ENCODE results near the gene INTS1.

The INTS1 gene

GRCh38 chr7:1485156-1485555, 19.0 kb downstream of the INTS1 start:
- no peak for TF ChIP-seq GATA2 (IDR thresholded peaks at IDR 0.05; ENCODE audit: low read depth, low read length)
- no peak for TF ChIP-seq GATA3 (IDR thresholded peaks at IDR 0.05; ENCODE audit: low read depth, low read length)

- TF ChIP-seq GATA3 (IDR thresholded peaks at IDR 0.05; ENCODE audit: low read depth, low read length) = no peak
- no peak for TF ChIP-seq GATA2 (IDR thresholded peaks at IDR 0.05; ENCODE audit: low read depth, low read length)
Measured at GRCh38 chr7:1484569-1484968, 19.6 kb downstream of the INTS1 start.

GRCh38 chr7:1483536-1484505, 20.4 kb downstream of the INTS1 start:
- TF ChIP-seq GATA3 (IDR thresholded peaks at IDR 0.05; ENCODE audit: low read depth, low read length) = no peak
- TF ChIP-seq GATA2 (IDR thresholded peaks at IDR 0.05; ENCODE audit: low read depth, low read length) = no peak

- TF ChIP-seq GATA3 (IDR thresholded peaks at IDR 0.05; ENCODE audit: low read depth, low read length) = no peak
- no peak for TF ChIP-seq GATA2 (IDR thresholded peaks at IDR 0.05; ENCODE audit: low read depth, low read length)
Measured at GRCh38 chr7:1483079-1483478, 21.1 kb downstream of the INTS1 start.

- TF ChIP-seq GATA2 (IDR thresholded peaks at IDR 0.05; ENCODE audit: low read depth, low read length) = no peak
- TF ChIP-seq GATA3 (IDR thresholded peaks at IDR 0.05; ENCODE audit: low read depth, low read length) = no peak
Measured at GRCh38 chr7:1481300-1481699, 22.9 kb downstream of the INTS1 start.

GRCh38 chr7:1480670-1481069, 23.5 kb downstream of the INTS1 start:
- TF ChIP-seq GATA2 (IDR thresholded peaks at IDR 0.05; ENCODE audit: low read depth, low read length) (no peak), GATA3 (IDR thresholded peaks at IDR 0.05; ENCODE audit: low read depth, low read length) (no peak)

- TF ChIP-seq GATA3 (IDR thresholded peaks at IDR 0.05; ENCODE audit: low read depth, low read length) (no peak), GATA2 (IDR thresholded peaks at IDR 0.05; ENCODE audit: low read depth, low read length) (no peak)
Measured at GRCh38 chr7:1479287-1479686, 24.9 kb downstream of the INTS1 start.

- no peak for TF ChIP-seq GATA2 (IDR thresholded peaks at IDR 0.05; ENCODE audit: low read depth, low read length)
- TF ChIP-seq GATA3 (IDR thresholded peaks at IDR 0.05; ENCODE audit: low read depth, low read length) = no peak
Measured at GRCh38 chr7:1478480-1478879, 25.7 kb downstream of the INTS1 start.

GRCh38 chr7:1476859-1477258, 27.3 kb downstream of the INTS1 start:
- TF ChIP-seq GATA3 (IDR thresholded peaks at IDR 0.05; ENCODE audit: low read depth, low read length) = no peak
- TF ChIP-seq GATA2 (IDR thresholded peaks at IDR 0.05; ENCODE audit: low read depth, low read length) = no peak

GRCh38 chr7:1475991-1476390, 28.2 kb downstream of the INTS1 start:
- TF ChIP-seq GATA3 (IDR thresholded peaks at IDR 0.05; ENCODE audit: low read depth, low read length) (no peak), GATA2 (IDR thresholded peaks at IDR 0.05; ENCODE audit: low read depth, low read length) (no peak)

GRCh38 chr7:1475393-1475792, 28.8 kb downstream of the INTS1 start:
- no peak for TF ChIP-seq GATA3 (IDR thresholded peaks at IDR 0.05; ENCODE audit: low read depth, low read length)
- TF ChIP-seq GATA2 (IDR thresholded peaks at IDR 0.05; ENCODE audit: low read depth, low read length) = no peak

GRCh38 chr7:1474736-1475135, 29.5 kb downstream of the INTS1 start:
- no peak for TF ChIP-seq GATA3 (IDR thresholded peaks at IDR 0.05; ENCODE audit: low read depth, low read length)
- no peak for TF ChIP-seq GATA2 (IDR thresholded peaks at IDR 0.05; ENCODE audit: low read depth, low read length)

- TF ChIP-seq GATA2 (IDR thresholded peaks at IDR 0.05; ENCODE audit: low read depth, low read length) (no peak), GATA3 (IDR thresholded peaks at IDR 0.05; ENCODE audit: low read depth, low read length) (no peak)
Measured at GRCh38 chr7:1473864-1474512, 30.2 kb downstream of the INTS1 start.

- TF ChIP-seq GATA3 (IDR thresholded peaks at IDR 0.05; ENCODE audit: low read depth, low read length) (no peak), GATA2 (IDR thresholded peaks at IDR 0.05; ENCODE audit: low read depth, low read length) (no peak)
Measured at GRCh38 chr7:1470901-1471300, 33.3 kb downstream of the INTS1 start.
